Activated CD8-positive, alpha-beta memory T cell treated with anti-CD3 and anti-CD28 coated beads, Interleukin-2, amount 10 ng/mL, durations not matched to agents 7 days and 5 days (primary cell): ENCODE results near the gene HES4. TPM values are rescaled to one million over a fixed set of nuclear protein-coding genes. Genes with fewer than 3 reads are reported as not detected.

Experiments used
- ATAC-seq: fragments of 150-1000 bp; cut with Tn5 transposase; one replicate; pipeline ENCODE4 v1.10.0; 2021; ENCODE audit warnings: moderate library complexity
- CTCF ChIA-PET: fragments of 350-600 bp; sonication (Branson Sonifier 250); formaldehyde crosslinking; loops from one replicate; lab custom pipeline; 2021; ENCODE audit warnings: antibody characterized with exemption; lab: Charles Lee
- DNase-seq: peaks from one replicate; pipeline ENCODE4 v3.0.0-alpha.2; 2020
- H3K27ac Mint-ChIP-seq: one replicate; pipeline ENCODE4 v1.8.0; 2021; ENCODE audit warnings: mild to moderate bottlenecking, mixed read lengths
- H3K27me3 Mint-ChIP-seq: one replicate; pipeline ENCODE4 v1.8.0; 2021; ENCODE audit warnings: mixed read lengths
- H3K36me3 Mint-ChIP-seq: one replicate; pipeline ENCODE4 v1.8.0; 2021; ENCODE audit warnings: mild to moderate bottlenecking, mixed read lengths
- H3K4me1 Mint-ChIP-seq: one replicate; pipeline ENCODE4 v1.8.0; 2021; ENCODE audit warnings: mixed read lengths
- H3K4me3 Mint-ChIP-seq: one replicate; pipeline ENCODE4 v1.8.0; 2021; ENCODE audit warnings: mild to moderate bottlenecking, moderate library complexity, mixed read lengths
- H3K9me3 Mint-ChIP-seq: one replicate; pipeline ENCODE4 v1.8.0; 2022; ENCODE audit warnings: low read depth, mixed read lengths
- total RNA-seq, 2 experiments: library from RNA; stranded (reverse); gene quantifications; one replicate each; pipeline ENCODE4 v1.2.3, GENCODE V29; 2021

The HES4 gene
- total RNA-seq, 2 experiments from 2014 or later = 0.61 to 1.6 TPM

DNA sequence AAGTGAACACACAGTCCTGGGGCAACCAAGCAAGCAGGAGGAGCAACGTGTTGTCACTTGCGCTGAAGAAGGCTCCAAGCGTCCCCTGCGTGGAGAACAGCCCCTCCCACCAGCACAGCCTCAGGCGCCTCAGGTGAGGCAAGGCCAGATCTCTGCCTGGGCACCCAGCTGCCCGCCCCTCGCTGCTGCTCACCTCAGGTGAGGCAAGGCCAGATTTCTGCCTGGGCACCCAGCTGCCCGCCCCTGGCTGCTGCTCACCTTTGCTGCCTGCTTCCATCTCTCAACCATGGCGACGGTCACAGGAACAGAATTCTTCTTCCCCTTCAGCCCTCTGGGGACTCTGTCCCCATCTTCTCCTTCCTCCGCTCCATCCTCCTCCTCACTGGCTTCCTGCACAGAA is 43.3 kb downstream of the HES4 start:
- no peak for ATAC-seq
- Mint-ChIP-seq H3K36me3 (peaks cover 15% of the 10 kb centered on the region), H3K27ac (no peak overlapping the region), H3K9me3 (no peaks in the 10 kb centered on the region), H3K4me3 (no peak overlapping the region), H3K27me3 (no peaks in the 10 kb centered on the region), H3K4me1 (peaks cover 14% of the 10 kb centered on the region)
- CTCF ChIA-PET = no interaction called here
- no peak for DNase-seq

DNA sequence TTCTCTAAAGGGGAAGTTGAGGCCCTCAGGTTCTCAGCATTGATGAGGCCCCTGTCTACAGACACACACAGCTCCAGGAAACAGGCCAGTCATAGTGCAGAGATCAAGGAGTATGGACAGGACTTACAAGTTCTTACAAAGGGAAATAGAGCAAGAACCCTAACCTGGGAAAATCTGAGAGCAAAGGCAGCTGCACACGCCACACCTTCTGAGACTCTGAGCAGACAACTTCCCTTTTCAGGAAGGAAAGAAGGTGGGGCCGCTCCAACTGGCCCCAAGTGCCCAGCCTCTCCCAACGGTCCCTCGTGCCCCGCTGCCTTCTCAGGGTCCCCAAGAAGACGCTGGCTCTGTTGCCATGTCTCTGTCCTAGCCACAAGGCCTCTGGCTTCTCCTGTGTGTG is 44.4 kb downstream of the HES4 start:
- peaks cover 11% of the 10 kb centered on the region for H3K4me1 Mint-ChIP-seq
- DNase-seq = no peak
- CTCF ChIA-PET = no interaction called here
- H3K36me3 Mint-ChIP-seq = peaks cover 22% of the 10 kb centered on the region
- no peak overlapping the region for H3K27ac Mint-ChIP-seq
- H3K27me3 Mint-ChIP-seq = no peaks in the 10 kb centered on the region
- no peaks in the 10 kb centered on the region for H3K9me3 Mint-ChIP-seq
- H3K4me3 Mint-ChIP-seq = no peak overlapping the region
- ATAC-seq = no peak

DNA sequence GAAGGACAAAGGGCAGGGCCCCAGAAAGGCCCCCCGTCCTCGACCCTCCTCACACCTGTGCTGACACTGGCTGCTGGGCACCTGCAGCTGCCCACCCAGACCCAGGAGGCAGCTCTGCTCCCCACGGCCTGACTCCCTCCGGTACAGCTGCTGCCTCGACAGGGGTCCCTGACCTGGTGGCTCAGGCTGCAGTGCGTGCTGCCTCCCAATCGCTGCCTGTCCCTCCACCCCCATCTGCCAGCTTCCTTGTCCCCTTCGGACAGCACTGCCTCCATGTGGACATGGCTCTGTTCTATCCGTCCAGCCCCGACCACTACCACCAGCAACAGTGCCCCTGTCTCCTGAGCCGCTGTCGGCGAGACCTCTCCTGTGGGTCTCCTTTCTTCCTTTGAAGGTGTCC is 45.0 kb downstream of the HES4 start:
- ATAC-seq (no peak), DNase-seq (no peak)
- peaks cover 11% of the 10 kb centered on the region for H3K4me1 Mint-ChIP-seq
- CTCF ChIA-PET = no interaction called here
- no peaks in the 10 kb centered on the region for H3K9me3 Mint-ChIP-seq
- H3K27me3 Mint-ChIP-seq = no peaks in the 10 kb centered on the region
- peaks cover 26% of the 10 kb centered on the region for H3K36me3 Mint-ChIP-seq
- H3K27ac Mint-ChIP-seq = no peak overlapping the region
- no peak overlapping the region for H3K4me3 Mint-ChIP-seq

DNA sequence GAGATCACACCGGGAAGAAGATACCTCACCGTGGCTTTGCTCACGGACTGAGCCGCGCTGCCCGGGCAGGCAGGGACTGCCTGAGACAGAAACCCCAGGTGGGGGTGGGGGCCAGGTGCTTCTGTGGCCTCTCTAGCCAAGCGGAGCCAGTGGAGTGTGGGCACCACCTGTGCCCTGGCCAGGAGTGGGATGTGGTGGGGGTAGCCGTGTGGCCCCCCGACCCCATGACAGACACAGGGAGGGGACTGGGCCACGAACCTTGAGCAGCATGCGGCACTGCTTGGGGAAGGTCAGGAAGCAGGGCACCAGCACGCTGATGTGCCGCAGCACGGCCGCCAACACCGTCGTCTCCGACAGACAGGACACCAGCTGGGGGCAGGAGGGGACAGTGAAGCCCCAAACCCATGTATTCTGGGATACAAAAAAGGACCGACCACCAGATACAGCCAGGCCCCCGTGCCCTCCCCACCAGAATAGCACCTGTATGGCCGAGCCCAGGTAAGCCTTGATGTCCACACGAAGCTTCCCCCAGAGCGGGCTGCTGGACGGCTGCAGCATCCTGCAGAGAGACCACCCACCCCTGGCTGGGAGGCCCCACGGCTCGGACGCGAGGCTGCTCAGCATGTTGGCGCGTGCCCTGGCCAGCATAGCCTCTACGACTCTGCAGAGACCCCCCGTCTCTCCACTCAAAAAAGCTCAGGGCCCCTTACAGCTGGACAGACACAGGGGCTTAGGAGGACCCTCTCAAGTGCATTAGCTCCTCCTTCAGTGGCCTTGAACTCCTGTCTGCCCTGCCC is 46.2 kb downstream of the HES4 start:
- no peak overlapping the region for H3K4me3 Mint-ChIP-seq
- DNase-seq (no peak), ATAC-seq (no peak)
- no peaks in the 10 kb centered on the region for H3K9me3 Mint-ChIP-seq
- H3K36me3 Mint-ChIP-seq = peaks cover 32% of the 10 kb centered on the region
- no peak overlapping the region for H3K27ac Mint-ChIP-seq
- H3K4me1 Mint-ChIP-seq = peaks cover 9% of the 10 kb centered on the region
- no peaks in the 10 kb centered on the region for H3K27me3 Mint-ChIP-seq
- CTCF ChIA-PET = interaction anchor here (0.6 kb wide), 1 partner anchor 49 kb away, joined by 3 read pairs; no protein-coding TSS in a partner anchor

DNA sequence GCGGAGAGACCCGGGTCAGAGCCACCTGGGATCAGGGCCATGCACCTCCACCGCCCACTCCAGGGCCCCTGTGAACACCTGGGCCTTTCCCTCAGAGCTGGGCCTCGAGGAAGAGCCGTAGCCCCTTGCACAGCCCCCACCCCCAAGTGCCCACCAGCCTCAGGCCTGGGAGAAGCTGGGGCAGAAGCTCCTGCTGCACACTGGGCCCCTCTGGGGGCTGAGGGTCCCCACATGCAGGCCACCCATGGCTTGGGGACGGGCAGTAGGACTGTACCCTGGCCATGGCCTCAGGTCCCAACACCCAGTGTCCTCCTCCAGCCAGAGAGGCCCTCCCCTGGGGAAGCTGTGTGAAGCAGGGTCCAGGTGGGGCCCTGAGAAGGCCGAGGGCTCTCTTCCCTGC is 47.3 kb downstream of the HES4 start:
- Mint-ChIP-seq H3K4me3 (no peak overlapping the region), H3K36me3 (peaks cover 31% of the 10 kb centered on the region), H3K27ac (no peak overlapping the region), H3K27me3 (no peaks in the 10 kb centered on the region), H3K9me3 (no peaks in the 10 kb centered on the region), H3K4me1 (peaks cover 3% of the 10 kb centered on the region)
- no peak for ATAC-seq
- DNase-seq = no peak
- CTCF ChIA-PET = no interaction called here

DNA sequence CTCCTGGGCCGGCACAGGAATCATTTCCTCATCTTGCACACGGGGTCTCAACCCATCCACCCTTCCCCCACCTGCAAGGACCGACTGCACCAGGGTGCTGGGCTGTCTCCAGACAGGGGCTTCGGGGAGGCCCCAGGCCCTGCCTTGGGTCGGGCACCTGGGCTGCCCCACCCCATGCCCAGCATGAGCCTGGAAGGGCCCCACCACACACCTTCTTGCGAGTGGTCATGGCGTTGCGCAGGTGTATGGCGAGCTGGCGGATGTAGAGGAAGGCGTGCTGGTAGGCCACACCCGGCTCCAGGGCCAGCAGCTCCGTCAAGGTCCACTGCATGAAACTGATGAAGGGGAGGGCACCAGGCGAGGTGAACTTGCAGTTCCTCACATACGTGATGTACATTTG is 47.7 kb downstream of the HES4 start:
- CTCF ChIA-PET = no interaction called here
- DNase-seq (no peak), ATAC-seq (no peak)
- H3K27me3 Mint-ChIP-seq = no peaks in the 10 kb centered on the region
- peaks cover 30% of the 10 kb centered on the region for H3K36me3 Mint-ChIP-seq
- no peaks in the 10 kb centered on the region for H3K9me3 Mint-ChIP-seq
- H3K4me3 Mint-ChIP-seq = no peak overlapping the region
- H3K27ac Mint-ChIP-seq = no peak overlapping the region
- no peaks in the 10 kb centered on the region for H3K4me1 Mint-ChIP-seq

DNA sequence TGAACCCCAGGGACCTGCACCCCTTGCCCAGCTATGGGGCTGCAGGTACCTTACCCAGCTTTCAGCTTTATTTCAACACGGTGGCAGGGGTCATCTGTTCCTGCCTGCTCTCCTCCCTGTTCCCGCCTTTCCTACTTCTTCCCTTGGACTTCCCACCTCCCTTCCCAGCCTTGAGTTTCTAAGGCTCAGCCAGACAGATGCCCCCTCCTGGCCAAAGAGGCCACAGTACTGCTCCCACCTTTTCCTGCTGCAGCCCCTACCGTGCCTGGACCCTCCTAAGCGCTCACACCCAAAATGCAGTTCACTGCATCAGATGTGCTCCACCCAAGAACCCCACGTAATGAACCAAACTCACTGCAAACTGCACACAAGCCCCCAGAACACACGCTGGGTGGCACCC is 48.5 kb downstream of the HES4 start:
- peaks cover 31% of the 10 kb centered on the region for H3K36me3 Mint-ChIP-seq
- H3K4me3 Mint-ChIP-seq = no peak overlapping the region
- DNase-seq = no peak
- H3K9me3 Mint-ChIP-seq = no peaks in the 10 kb centered on the region
- H3K27me3 Mint-ChIP-seq = no peaks in the 10 kb centered on the region
- H3K4me1 Mint-ChIP-seq = no peaks in the 10 kb centered on the region
- CTCF ChIA-PET = no interaction called here
- H3K27ac Mint-ChIP-seq = no peak overlapping the region
- ATAC-seq = no peak

DNA sequence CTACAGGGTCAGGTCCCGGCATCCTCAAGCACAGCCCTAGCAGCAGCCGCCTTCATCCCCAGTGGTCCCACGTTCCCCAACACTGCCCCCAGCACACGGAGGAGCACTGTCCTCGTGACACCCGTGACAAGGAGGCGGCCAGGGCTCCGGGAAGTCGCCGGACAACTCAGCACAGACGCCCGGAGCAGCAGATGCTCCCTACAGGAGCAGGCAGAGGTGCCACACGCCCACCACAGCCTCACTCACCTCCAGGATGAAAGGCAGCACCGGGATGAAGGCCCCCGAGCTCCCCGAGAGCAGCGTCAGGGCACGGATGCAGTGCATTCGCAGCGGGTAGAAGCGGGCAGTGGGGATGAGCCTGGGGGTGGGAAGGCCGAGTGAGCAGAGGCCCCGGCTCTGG is 49.0 kb downstream of the HES4 start:
- Mint-ChIP-seq H3K27me3 (no peaks in the 10 kb centered on the region), H3K27ac (no peak overlapping the region), H3K4me3 (no peak overlapping the region), H3K4me1 (no peaks in the 10 kb centered on the region), H3K9me3 (no peaks in the 10 kb centered on the region), H3K36me3 (peaks cover 33% of the 10 kb centered on the region)
- ATAC-seq (no peak), DNase-seq (no peak)
- CTCF ChIA-PET = no interaction called here

DNA sequence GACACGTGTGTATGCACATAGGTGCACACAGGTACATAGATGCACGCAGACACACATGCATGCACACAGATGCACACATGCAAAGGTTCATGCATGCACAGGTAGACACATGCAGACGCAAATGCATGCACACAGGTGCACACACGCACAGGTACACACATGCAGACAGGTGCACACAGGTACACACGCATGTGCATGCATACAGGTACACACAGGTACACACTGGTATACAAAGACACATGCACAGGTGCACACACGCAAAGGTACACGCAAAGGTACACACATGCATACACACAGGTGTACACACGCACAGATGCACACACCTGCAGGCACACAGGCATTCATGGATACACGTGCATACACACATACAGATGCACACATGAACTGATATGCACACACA is 49.6 kb downstream of the HES4 start:
- H3K36me3 Mint-ChIP-seq = peaks cover 34% of the 10 kb centered on the region

More for the DNA sequence above, 49.6 kb downstream of the HES4 start:
- no peaks in the 10 kb centered on the region for H3K9me3 Mint-ChIP-seq
- H3K4me1 Mint-ChIP-seq = no peaks in the 10 kb centered on the region
- no peak for ATAC-seq
- no peaks in the 10 kb centered on the region for H3K27me3 Mint-ChIP-seq
- no peak overlapping the region for H3K27ac Mint-ChIP-seq
- H3K4me3 Mint-ChIP-seq = no peak overlapping the region
- no peak for DNase-seq
- CTCF ChIA-PET = no interaction called here

Other genes starting within 250 kb of the HES4 start
- gene SAMD11, start 76.2 kb downstream of the HES4 start, total RNA-seq = under 1 TPM in 1 of 2 experiments, not detected in 1; 0.61 TPM
- gene NOC2L, start 40.8 kb downstream of the HES4 start, total RNA-seq = 100 to 1,000 TPM in 1 of 2 experiments, 10 to 100 TPM in 1; 68.9 to 103 TPM
- gene KLHL17, start 39.5 kb downstream of the HES4 start, total RNA-seq = 10 to 100 TPM; 30.7 to 32.4 TPM
- gene PLEKHN1, start 33.6 kb downstream of the HES4 start, total RNA-seq = 1 to 10 TPM; 3.3 to 3.9 TPM
- gene PERM1, start 18.0 kb downstream of the HES4 start, total RNA-seq = not detected
- gene ISG15, start 13.4 kb upstream of the HES4 start, total RNA-seq = 100 to 1,000 TPM; 432 to 986 TPM
- gene AGRN, start 20.0 kb upstream of the HES4 start, total RNA-seq = 10 to 100 TPM; 29.3 to 32.8 TPM
- not detected for gene RNF223, start 74.2 kb upstream of the HES4 start, total RNA-seq
- 10 to 100 TPM; 22.9 to 23.6 TPM for gene C1orf159, start 116.0 kb upstream of the HES4 start, total RNA-seq
- gene TTLL10, start 173.8 kb upstream of the HES4 start, total RNA-seq = not detected
- 100 to 1,000 TPM in 1 of 2 experiments, 10 to 100 TPM in 1; 28.1 to 156 TPM for gene TNFRSF18, start 206.5 kb upstream of the HES4 start, total RNA-seq
- gene TNFRSF4, start 214.1 kb upstream of the HES4 start, total RNA-seq = 10 to 100 TPM in 1 of 2 experiments, 1 to 10 TPM in 1; 8.1 to 72.4 TPM
- gene SDF4, start 231.9 kb upstream of the HES4 start, total RNA-seq = 100 to 1,000 TPM; 109 to 144 TPM
- gene B3GALT6, start 232.1 kb upstream of the HES4 start, total RNA-seq = 10 to 100 TPM; 17.6 to 25.5 TPM
- 1 to 10 TPM; 2.0 to 2.6 TPM for gene C1QTNF12, start 246.6 kb upstream of the HES4 start, total RNA-seq